Measurements from ENCODE around the gene CMSS1. TPM values are rescaled to one million over a fixed set of nuclear protein-coding genes. Genes with fewer than 3 reads are reported as not detected.

Gene CMSS1
- total and polyA plus RNA-seq, 2 of the 13 experiments (the other 11 are each of a cell fraction or from before 2014, with no cell fraction given), result 6.4 to 48.7 TPM

GRCh38 chr3:100073049-100073713 is 255.5 kb downstream of the CMSS1 start:
- Histone ChIP-seq H4K20me1 (ENCODE audit: insufficient read depth, low read length) (no peaks in the 10 kb centered on the region), H3K79me2 (ENCODE audit: insufficient read depth, low read length) (no peaks in the 10 kb centered on the region), H3K9ac (ENCODE audit: insufficient read depth, low read depth, low read length) (no peak overlapping the region), H3K36me3 (replicated peaks in 1 of 2; ENCODE audit: control insufficient read depth in 1 of 2, insufficient read depth in 2 of 2, low read length in 2 of 2) (no peaks in the 10 kb centered on the region), H3K4me3 (replicated peaks in 1 of 3; ENCODE audit: insufficient read depth in 1 of 3, low read depth in 2 of 3, low read length in 3 of 3) (no peak overlapping the region), H3K27me3 (ENCODE audit: control insufficient read depth in 1 of 2, insufficient read depth in 2 of 2, low read length in 2 of 2) (no peaks in the 10 kb centered on the region), H3K4me2 (ENCODE audit: low read depth, low read length) (no peak overlapping the region), H3K27ac (ENCODE audit: extremely low read length, insufficient read depth, low read length) (peak overlapping the region; percentile 97), H3K9me3 (ENCODE audit: low read length) (no peaks in the 10 kb centered on the region), H2AFZ (ENCODE audit: low read length) (no peak overlapping the region), H3K4me1 (ENCODE audit: insufficient read depth, low read length) (peaks cover 92% of the 10 kb centered on the region)
- WGBS (ENCODE audit: low lambda C conversion rate), result 97% methylated on average over 1 of the region's 1 CpG
- CTCF ChIA-PET (ENCODE audit: low intra/inter-chr PET ratio, low total read pairs), result no interaction called here
- FAIRE-seq (no peak), DNase-seq (ENCODE audit: low spot score) (no peak), ATAC-seq (no peak)
- no TSS peak for BruUV-seq (replicated peaks)
- in situ Hi-C loops (cut with HindIII; ENCODE audit: extremely low pct_ligation_motif_present, low pct_unique_long_range_greater_than_20kb) (no loop called here), intact Hi-C loops (cut with micrococcal nuclease; ENCODE audit: unreplicated experiment) (loop anchor here (10.0 kb wide), 1 partner anchor 332 kb away; the partner anchor contains the start of genes LNP1 and TOMM70)
- POLR2A ChIA-PET, result interaction anchor here (1.2 kb wide), 1 partner anchor 9 kb away, joined by 3 read pairs; no protein-coding TSS in a partner anchor
- TF ChIP-seq MTF2 (CRISPR knock-in tag; IDR thresholded peaks at IDR 0.05; ENCODE audit: borderline replicate concordance) (no peak), PBX2 (CRISPR knock-in tag; IDR thresholded peaks at IDR 0.05) (no peak), NFAT5 (CRISPR knock-in tag; IDR thresholded peaks at IDR 0.05) (no peak), RARG (CRISPR knock-in tag; IDR thresholded peaks at IDR 0.05; ENCODE audit: low read depth) (no peak), ZBTB40 (IDR thresholded peaks at IDR 0.05) (peak; percentile 45; the same call in 1 of the 2 replicates), ZBTB40 (CRISPR knock-in tag; IDR thresholded peaks at IDR 0.05) (peak; percentile 62; the same call in 1 of the 2 replicates), ZNF460 (CRISPR knock-in tag; IDR thresholded peaks at IDR 0.05; ENCODE audit: borderline replicate concordance) (no peak)

Data from HepG2 (cell line).